NCI-H1694 (cell line): Measurements from ENCODE around the gene DSEL.

ENCODE experiments used
- DNase-seq: peaks from one replicate; lab custom pipeline; 2025; lab: John Stamatoyannopoulos, UW

Gene DSEL

DNA sequence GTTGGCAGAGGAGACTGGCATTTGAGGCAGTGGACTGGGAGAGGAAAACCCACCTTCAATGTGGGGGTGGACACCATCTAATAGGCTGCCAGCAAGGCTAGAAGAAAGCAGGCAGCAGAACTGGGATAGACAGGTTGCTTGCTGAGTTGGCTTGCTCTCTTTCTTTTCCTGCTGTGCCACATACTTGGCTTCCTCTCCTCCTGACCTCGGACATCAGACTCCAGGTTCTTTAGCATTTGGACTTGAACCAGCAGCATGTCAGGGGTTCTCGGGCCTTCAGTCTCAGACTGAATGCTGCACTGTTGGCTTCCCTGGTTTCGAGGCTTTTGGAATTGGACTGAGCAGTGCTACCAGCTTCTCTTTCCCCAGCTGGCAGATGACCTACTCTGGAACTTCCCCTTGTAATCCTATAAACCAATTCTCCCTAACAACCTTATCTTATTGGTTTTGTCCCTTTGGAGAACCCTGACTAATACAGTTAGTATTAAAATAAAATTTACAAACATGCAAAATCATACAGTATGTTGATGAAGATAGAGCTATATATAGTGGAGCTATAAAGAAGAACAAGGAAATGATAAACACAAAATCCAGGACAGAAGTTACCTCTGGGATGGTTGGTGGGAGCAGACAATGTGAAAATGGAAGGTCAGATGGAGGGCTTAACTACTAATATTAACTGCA, 15.9 kb downstream of the DSEL start:
- no peak for DNase-seq

DNA sequence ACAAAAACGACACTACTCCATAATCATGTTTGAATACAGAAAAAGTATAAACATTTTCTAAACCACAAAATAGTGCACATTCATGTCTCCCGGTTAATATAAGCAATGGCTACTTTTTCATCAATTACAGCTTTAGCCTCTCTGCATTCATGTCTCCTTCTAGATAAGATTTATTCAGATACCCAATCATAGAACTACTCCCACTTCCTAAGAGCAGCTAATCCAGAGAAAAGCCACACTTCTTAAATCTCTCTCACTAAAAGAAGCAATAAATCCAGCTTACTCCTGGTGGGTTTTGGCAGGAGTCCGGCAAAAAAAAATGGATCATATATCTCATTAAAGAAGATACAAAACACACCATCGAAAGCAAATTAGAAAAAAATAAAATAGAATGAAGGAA, 20.1 kb downstream of the DSEL start:
- no peak for DNase-seq

- DNase-seq = no peak
These were observed 30.0 kb downstream of the DSEL start for GRCh38 chr18:67486534-67486933.

DNA sequence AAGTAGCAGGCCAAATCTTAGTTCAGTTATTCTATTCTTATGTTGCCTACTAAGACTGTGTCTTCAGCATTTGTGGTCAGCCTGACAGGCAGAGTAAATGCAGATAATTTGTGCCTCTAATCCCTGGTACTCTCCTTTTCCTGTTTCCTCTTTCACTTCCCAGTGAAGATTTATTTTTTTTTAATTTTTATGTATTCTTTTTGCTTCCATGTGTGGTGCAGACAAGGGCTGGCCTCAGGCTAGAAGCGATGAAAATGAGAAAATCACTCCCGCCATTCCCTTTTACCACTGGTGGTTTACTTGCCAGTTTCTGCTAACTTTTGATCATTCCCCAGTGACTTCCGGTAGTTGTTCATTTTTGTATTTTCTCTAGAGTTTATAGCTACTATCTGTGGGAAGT, 30.9 kb downstream of the DSEL start:
- no peak for DNase-seq

DNA sequence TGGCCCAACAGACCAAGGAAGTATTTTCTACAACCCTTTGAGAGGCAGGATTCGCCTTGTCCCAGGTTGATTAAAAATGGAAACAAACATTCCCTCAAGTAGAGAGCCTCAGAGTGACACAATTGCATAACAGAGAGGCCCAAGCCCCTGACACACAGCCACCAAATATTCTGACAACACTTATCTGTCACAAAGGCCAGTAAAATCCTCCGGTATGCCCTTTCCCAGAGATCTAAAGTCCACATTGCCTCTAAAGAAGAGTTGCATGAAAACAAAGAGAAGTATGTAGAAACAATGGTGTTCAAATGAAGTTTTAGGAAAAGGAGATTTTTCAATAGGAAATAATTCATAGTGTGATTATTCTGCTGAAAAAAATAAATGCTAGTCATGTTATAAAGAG, 32.1 kb downstream of the DSEL start:
- DNase-seq = no peak

- DNase-seq = no peak
These were observed 32.6 kb downstream of the DSEL start for GRCh38 chr18:67483952-67484351.

DNA sequence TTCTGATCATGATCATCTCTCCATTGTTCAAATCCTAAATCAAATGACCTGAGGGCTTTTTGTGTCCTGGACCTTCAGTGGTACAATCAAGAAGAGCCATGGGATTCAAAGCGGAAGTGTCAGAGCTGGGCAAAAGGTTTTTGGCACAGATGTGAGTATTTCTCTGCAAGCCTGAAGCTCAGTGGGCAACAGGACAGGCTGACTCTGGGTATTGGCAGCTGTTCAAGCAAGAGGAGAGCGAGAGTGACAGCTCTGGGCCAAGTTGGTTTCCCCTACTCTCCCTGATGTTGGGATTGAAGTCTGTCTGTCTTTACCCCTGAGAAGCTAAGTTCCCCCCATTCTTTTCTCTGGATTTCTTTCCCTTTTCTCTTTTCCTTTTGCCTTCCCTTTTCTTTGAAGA, 33.3 kb downstream of the DSEL start:
- peak; percentile 22 for DNase-seq

- DNase-seq = no peak
These were observed 38.3 kb downstream of the DSEL start for GRCh38 chr18:67478249-67478648.

DNA sequence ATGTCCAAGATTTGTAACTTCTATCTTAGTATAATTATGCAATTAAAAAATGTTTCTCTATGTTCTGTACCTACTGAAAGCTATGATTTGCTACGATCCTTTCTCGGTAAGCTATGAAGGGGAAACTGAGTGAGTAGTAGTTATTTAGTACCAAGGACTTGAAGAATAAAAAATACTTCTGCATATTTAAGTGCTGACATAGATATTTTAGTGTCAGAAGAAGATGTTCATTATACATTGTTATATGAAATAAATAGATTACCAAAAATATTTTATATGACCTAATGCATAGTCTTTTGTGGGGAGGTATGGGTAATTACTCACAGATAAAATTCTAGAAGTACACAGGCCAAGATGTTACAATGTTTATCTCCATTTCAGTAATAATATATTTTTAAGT, 39.0 kb downstream of the DSEL start:
- DNase-seq = no peak

DNA sequence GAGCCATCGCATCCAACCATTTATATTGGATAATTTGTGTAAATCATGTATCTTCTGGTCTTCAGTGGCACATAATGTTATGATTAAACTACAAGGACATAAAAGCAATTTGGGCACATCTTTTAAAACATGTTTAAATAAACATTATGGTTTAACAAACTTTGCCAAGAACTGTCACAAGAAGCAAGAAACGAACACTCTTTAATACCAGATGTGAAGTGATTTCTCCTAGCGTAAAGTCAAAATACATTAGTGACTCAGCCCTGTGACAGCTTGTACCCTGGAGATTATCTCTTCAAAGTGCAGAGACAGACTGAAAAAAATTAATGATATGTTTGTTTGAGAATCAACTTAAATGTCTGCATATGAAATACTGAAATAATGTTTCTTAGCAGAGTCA, 39.9 kb downstream of the DSEL start:
- DNase-seq = no peak

- no peak for DNase-seq
These were observed 40.8 kb downstream of the DSEL start for GRCh38 chr18:67475673-67476072.

DNA sequence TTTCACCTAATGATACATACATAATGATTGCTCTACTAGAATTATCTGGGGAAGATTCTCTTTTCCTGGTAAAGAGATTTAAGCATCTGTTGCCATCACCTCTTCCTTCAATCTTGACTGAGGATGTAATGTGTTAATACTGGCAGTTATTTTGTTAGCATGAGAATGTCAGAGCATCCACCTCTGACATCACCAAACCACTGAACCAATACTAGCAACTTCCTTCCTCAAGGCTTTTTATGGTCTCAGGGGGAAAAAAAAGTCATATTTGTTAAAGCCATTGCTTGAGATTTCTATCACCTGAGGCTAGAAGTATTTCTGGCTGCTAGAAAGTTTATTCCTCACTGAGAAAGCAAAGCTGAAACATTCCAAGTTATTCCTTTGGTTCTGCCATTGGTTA, 48.5 kb downstream of the DSEL start:
- DNase-seq = no peak

DNA sequence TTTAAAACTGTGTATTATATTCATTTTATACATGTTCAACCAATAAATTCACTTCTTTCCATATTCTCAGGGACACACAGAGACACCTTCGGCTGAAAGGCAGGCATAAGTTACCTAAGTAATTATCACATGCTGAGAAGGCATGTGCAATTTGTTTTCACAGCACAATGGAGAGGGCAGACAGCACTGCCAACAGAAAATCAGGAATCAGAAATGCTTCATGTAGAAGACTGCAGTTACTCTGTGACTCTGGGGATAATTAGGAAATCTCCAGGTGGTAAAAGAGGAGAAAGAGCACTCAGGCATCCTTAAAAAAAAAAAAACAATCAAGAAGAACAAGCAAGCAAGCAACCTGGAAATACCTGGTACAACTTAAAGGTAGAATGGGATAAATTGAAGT, 49.3 kb downstream of the DSEL start:
- no peak for DNase-seq

GRCh38 chr18:67464499-67464898, 52.0 kb downstream of the DSEL start:
- no peak for DNase-seq

- DNase-seq = no peak
These were observed 52.7 kb downstream of the DSEL start for GRCh38 chr18:67463829-67464228.

GRCh38 chr18:67456711-67457110, 59.8 kb downstream of the DSEL start:
- no peak for DNase-seq
